ENCODE data around the gene NUBP2. TPM values are rescaled to one million over a fixed set of nuclear protein-coding genes. Genes with fewer than 3 reads are reported as not detected.

NUBP2 gene
- total and polyA plus RNA-seq, 10 of the 15 experiments (the other 5 are each of a cell fraction or from before 2014, with no cell fraction given) = 1.9 to 129 (median 51.7) TPM

GRCh38 chr16:1782408-1783264 lies at the start of gene NUBP2, which contains the start of gene SPSB3 (continued):
- TF ChIP-seq, protein P1, sequence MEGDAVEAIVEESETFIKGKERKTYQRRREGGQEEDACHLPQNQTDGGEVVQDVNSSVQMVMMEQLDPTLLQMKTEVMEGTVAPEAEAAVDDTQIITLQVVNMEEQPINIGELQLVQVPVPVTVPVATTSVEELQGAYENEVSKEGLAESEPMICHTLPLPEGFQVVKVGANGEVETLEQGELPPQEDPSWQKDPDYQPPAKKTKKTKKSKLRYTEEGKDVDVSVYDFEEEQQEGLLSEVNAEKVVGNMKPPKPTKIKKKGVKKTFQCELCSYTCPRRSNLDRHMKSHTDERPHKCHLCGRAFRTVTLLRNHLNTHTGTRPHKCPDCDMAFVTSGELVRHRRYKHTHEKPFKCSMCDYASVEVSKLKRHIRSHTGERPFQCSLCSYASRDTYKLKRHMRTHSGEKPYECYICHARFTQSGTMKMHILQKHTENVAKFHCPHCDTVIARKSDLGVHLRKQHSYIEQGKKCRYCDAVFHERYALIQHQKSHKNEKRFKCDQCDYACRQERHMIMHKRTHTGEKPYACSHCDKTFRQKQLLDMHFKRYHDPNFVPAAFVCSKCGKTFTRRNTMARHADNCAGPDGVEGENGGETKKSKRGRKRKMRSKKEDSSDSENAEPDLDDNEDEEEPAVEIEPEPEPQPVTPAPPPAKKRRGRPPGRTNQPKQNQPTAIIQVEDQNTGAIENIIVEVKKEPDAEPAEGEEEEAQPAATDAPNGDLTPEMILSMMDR (IDR thresholded peaks at IDR 0.05 in 2 of 3, conservative IDR thresholded peaks at IDR 0.05 in 1 of 3; ENCODE audit: control insufficient read depth in 2 of 3, extremely low read depth in 1 of 3, insufficient read depth in 1 of 3, low read depth in 3 of 3, low read length in 3 of 3) = no peak
- TF ChIP-seq HDAC2 (IDR thresholded peaks at IDR 0.05) (no peak), IRF3 (IDR thresholded peaks at IDR 0.05) (peak; percentile 97), CBFB (IDR thresholded peaks at IDR 0.05; ENCODE audit: low read depth) (peak; percentile 28; the same call in 1 of the 2 replicates), ATF7 (IDR thresholded peaks at IDR 0.05; ENCODE audit: low read depth) (peak; percentile 71), CREM (IDR thresholded peaks at IDR 0.05; ENCODE audit: low read depth) (peak; percentile 99), HCFC1 (IDR thresholded peaks at IDR 0.05; ENCODE audit: low read length) (peak; percentile 79), SP1 (IDR thresholded peaks at IDR 0.05; ENCODE audit: low read depth, low read length) (peak; percentile 97), ZBTB33 (IDR thresholded peaks at IDR 0.05) (no peak), GABPA (IDR thresholded peaks at IDR 0.05; ENCODE audit: low read depth) (peak; percentile 99)
- TF ChIP-seq, protein P2, sequence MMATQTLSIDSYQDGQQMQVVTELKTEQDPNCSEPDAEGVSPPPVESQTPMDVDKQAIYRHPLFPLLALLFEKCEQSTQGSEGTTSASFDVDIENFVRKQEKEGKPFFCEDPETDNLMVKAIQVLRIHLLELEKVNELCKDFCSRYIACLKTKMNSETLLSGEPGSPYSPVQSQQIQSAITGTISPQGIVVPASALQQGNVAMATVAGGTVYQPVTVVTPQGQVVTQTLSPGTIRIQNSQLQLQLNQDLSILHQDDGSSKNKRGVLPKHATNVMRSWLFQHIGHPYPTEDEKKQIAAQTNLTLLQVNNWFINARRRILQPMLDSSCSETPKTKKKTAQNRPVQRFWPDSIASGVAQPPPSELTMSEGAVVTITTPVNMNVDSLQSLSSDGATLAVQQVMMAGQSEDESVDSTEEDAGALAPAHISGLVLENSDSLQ (IDR thresholded peaks at IDR 0.05) = peak; percentile 100
- TF ChIP-seq, protein P3, sequence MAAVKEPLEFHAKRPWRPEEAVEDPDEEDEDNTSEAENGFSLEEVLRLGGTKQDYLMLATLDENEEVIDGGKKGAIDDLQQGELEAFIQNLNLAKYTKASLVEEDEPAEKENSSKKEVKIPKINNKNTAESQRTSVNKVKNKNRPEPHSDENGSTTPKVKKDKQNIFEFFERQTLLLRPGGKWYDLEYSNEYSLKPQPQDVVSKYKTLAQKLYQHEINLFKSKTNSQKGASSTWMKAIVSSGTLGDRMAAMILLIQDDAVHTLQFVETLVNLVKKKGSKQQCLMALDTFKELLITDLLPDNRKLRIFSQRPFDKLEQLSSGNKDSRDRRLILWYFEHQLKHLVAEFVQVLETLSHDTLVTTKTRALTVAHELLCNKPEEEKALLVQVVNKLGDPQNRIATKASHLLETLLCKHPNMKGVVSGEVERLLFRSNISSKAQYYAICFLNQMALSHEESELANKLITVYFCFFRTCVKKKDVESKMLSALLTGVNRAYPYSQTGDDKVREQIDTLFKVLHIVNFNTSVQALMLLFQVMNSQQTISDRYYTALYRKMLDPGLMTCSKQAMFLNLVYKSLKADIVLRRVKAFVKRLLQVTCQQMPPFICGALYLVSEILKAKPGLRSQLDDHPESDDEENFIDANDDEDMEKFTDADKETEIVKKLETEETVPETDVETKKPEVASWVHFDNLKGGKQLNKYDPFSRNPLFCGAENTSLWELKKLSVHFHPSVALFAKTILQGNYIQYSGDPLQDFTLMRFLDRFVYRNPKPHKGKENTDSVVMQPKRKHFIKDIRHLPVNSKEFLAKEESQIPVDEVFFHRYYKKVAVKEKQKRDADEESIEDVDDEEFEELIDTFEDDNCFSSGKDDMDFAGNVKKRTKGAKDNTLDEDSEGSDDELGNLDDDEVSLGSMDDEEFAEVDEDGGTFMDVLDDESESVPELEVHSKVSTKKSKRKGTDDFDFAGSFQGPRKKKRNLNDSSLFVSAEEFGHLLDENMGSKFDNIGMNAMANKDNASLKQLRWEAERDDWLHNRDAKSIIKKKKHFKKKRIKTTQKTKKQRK (IDR thresholded peaks at IDR 0.05; ENCODE audit: low read depth, low read length) = peak; percentile 94
- TF ChIP-seq, protein P4, sequence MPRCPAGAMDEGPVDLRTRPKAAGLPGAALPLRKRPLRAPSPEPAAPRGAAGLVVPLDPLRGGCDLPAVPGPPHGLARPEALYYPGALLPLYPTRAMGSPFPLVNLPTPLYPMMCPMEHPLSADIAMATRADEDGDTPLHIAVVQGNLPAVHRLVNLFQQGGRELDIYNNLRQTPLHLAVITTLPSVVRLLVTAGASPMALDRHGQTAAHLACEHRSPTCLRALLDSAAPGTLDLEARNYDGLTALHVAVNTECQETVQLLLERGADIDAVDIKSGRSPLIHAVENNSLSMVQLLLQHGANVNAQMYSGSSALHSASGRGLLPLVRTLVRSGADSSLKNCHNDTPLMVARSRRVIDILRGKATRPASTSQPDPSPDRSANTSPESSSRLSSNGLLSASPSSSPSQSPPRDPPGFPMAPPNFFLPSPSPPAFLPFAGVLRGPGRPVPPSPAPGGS (IDR thresholded peaks at IDR 0.05; ENCODE audit: borderline replicate concordance, insufficient read depth, low read depth, low read length, poor library complexity, severe bottlenecking) = no peak
- TF ChIP-seq, protein P5, sequence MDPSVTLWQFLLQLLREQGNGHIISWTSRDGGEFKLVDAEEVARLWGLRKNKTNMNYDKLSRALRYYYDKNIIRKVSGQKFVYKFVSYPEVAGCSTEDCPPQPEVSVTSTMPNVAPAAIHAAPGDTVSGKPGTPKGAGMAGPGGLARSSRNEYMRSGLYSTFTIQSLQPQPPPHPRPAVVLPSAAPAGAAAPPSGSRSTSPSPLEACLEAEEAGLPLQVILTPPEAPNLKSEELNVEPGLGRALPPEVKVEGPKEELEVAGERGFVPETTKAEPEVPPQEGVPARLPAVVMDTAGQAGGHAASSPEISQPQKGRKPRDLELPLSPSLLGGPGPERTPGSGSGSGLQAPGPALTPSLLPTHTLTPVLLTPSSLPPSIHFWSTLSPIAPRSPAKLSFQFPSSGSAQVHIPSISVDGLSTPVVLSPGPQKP (IDR thresholded peaks at IDR 0.05; ENCODE audit: low read depth, low read length) = peak; percentile 65; the same call in 1 of the 2 replicates
